ENCODE data around the gene VCL.
"Not testable (repeated sequence)": the region's sequence is repeated elsewhere in the genome, so short reads cannot be mapped to it uniquely, and the experiment has no call there.

VCL gene

GRCh38 chr10:74034301-74034700, 36.4 kb downstream of the VCL start:
- intact Hi-C loops (cut with DNase I) = no loop called here
- DNase-seq = no peak

DNA sequence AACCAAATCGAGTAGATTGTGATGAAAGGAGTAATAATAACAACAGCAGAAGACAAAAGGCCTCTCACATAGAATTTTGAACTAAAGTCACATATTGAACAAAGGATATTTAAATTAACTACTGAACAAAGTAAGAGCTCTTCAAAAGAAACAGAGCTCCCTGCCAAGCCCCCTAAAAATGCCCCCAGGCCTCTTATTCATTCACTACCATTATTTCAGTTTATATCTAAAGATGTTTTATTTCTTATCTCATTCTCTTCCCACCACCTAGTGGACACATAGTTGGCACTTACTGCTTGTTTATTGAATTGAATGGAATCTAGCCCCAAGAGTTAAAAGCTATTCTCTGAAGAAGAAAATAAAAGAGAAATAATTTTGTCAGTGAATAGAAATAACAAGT, 37.4 kb downstream of the VCL start:
- intact Hi-C loops (cut with DNase I) = no loop called here
- no peak for DNase-seq

DNA sequence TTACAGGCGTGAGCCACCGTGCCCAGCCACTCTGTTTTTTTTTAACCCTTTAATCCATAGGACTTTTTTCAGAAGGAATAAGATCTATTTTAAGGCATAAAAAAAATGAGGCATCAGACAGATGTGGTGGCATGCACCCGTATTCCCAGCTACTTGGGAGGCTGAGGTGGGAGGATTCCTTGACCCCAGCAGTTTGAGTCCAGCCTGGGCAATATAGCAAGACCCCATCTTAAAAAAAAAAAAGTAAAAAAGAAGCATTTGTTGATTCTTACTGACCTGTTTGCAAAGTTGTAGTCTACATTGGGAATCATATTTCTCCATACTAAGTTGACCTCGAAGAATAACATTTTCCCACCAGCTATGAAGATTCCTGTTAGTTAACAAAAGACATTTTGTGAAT, 38.6 kb downstream of the VCL start:
- DNase-seq = no peak
- intact Hi-C loops (cut with DNase I) = no loop called here

GRCh38 chr10:74039561-74040145, 41.7 kb downstream of the VCL start:
- intact Hi-C loops (cut with DNase I) = no loop called here
- no peak for DNase-seq

GRCh38 chr10:74040200-74041126, 42.5 kb downstream of the VCL start:
- intact Hi-C loops (cut with DNase I) = no loop called here
- DNase-seq = no peak

- intact Hi-C loops (cut with DNase I) = no loop called here
- no peak for DNase-seq
Observed at GRCh38 chr10:74044419-74044818, 46.5 kb downstream of the VCL start.

GRCh38 chr10:74047304-74047703, 49.4 kb downstream of the VCL start:
- intact Hi-C loops (cut with DNase I) = no loop called here
- no peak for DNase-seq

DNA sequence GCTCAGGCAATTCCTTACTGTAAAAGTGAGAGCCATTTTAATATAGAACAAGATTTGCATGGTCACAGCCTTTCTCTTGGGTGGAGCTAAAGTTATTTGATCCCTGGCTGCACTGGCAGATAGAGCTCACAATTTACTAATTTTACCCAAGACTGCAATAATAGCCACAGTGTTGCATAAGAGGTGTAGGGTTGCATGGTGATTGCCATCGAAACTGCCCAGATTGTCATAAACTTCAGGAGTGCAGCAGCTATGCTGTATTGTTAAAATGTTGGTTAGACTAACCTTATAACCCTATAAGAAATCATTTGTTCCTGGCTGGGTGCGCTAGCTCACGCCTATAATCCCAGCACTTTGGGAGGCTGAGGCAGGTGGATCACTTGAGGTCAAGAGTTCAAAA, 50.0 kb downstream of the VCL start:
- DNase-seq = no peak
- intact Hi-C loops (cut with DNase I) = no loop called here

GRCh38 chr10:74048433-74048832, 50.5 kb downstream of the VCL start:
- no peak for DNase-seq
- intact Hi-C loops (cut with DNase I) = no loop called here

DNA sequence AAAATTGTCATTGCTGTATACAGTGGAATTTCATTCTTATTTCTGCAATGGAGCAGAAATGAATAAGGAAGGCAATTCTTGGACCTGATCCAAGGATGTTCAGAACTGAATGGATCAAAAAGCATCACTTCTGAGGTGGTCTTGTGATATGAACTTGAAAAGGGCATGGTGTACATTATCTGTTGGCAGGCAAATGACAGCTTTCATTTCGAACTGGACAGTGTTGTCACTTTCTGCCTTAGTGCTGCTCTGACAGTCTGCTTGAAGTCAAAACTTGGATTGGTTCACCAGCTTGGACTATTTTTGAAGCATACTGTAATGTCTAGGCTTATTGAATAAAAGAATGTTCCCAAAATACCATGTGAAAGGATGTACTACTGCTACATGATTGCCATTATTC, 52.0 kb downstream of the VCL start:
- intact Hi-C loops (cut with DNase I) = no loop called here
- DNase-seq = no peak

DNA sequence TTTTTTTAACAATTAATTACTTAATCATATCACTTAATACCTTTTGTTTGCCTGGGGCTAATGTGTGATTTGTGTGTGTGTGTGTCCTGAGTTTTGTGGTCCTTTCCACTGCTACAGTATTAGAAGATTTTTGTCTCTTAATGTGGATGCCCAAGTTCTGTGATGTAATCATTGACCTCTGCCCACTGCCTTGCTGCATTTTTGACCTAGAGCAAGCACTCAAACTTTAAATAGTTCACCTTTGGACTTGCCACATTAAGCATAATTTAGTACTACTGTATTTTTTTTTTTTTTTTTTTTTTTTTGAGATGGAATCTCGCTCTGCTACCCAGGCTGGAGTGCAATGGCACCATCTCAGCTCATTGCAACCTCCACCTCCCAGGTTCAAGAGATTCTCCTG, 52.7 kb downstream of the VCL start:
- no peak for DNase-seq
- intact Hi-C loops (cut with DNase I) = no loop called here

GRCh38 chr10:74051736-74052342, 53.9 kb downstream of the VCL start:
- DNase-seq = no peak
- intact Hi-C loops (cut with DNase I) = no loop called here

DNA sequence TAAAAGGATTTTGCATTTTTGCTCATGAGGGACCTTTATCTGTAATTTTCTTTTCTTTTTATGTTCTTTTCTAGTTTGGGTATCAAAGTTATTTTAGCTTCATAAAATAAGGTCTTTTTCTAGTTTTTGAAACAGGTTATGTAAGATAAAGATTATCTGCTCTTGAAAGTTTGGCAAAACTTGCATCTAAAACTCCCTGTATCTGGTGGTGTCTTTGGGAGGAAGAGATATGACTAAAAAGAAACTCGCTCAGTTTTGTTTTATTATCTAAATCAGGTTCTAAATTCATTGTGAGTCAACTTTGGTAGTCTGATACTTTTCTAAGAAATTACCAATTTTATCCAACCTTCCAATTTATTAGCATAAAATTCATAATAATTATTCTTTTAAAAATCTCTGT, 55.1 kb downstream of the VCL start:
- intact Hi-C loops (cut with DNase I) = no loop called here

GRCh38 chr10:74055383-74056049, 57.6 kb downstream of the VCL start:
- no peak for DNase-seq
- intact Hi-C loops (cut with DNase I) = no loop called here

More for the DNA sequence above, 55.1 kb downstream of the VCL start:
- DNase-seq = no peak

DNA sequence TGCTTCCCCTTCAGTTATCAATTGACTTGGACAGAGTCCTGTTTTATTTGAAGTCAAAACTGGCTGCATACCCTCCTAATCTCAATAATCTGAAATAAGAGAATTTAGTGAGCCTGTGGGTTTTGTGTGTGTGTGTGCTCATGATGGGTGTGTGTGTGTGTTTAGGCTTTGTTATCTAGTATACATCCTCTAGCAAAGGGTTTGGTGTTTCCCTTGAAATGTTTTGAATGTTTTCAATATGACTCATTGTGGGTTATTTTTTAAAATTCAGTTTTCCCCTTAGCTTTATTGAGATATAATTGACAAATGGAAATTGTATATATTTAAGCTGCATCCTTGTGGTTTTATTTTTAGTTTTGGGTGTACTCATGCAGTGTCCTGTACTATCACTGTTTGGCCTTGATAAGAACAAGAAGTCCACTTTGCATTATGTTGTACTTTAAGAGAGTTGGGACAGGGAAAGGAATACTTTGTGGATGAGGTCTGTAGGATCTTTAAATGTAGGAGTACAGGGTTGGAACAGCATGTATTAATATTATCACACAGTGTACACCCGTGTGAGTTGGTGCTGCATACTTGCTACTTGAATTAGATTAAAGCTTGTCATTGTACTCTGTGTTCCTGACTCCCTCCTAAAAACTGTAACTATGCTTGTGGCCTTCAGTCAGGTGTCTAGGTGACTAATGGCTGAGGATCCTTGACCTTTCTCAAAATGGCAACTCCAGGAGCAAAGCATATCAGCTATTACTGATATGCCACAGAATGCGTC, 58.3 kb downstream of the VCL start:
- DNase-seq = no peak
- intact Hi-C loops (cut with DNase I) = no loop called here

DNA sequence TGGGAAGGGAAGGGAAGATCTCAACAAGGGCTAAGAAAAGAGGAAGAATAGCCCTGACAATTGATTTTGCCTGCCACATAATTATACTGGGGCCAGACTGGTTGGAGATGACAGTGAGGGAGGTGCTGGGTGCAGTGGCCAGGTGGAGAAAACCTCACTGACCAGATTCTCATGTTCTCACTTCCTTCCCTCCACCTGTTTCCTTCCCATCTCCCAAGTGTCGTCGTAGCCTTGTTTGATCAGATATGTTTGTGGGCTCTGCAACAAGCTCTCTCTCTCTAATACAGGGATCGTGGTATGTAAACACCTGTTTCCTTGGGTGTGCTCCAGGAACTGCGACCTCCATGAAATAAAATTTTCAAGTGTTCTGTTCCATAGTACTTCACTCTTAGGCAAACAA, 60.2 kb downstream of the VCL start:
- no peak for DNase-seq
- intact Hi-C loops (cut with DNase I) = no loop called here

- intact Hi-C loops (cut with DNase I) = no loop called here
- DNase-seq = no peak
Observed at GRCh38 chr10:74058658-74059057, 60.7 kb downstream of the VCL start.

- intact Hi-C loops (cut with DNase I) = no loop called here
- DNase-seq = no peak
Observed at GRCh38 chr10:74061104-74061503, 63.2 kb downstream of the VCL start.

DNA sequence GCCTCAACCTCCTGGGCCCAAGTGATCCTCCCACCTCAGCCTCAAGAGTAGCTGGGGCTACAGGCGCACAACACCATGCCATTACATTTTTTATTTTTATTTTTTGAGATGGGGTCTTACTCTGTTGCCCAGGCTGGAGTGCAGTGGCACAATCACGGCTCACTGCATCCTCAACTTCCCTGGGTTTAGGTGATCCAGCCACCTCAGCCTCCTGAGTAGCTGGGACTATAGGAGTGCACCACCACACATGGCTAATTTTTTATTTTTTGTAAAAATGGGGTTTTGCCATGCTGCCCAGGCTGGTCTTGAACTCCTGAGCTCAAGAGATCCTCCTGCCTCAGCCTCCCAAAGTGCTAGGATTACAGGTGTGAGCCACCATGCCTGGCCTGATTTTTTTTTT, 64.1 kb downstream of the VCL start:
- DNase-seq; intact Hi-C loops (cut with DNase I): not testable (repeated sequence)

- DNase-seq = no peak
- intact Hi-C loops (cut with DNase I) = no loop called here
Observed at GRCh38 chr10:74063256-74063655, 65.3 kb downstream of the VCL start.
